Karpas-422 (cell line): Measurements from ENCODE around the gene TOR1AIP2. TPM values are rescaled to one million over a fixed set of nuclear protein-coding genes. Genes with fewer than 3 reads are reported as not detected.

ENCODE experiments used
- DNase-seq: peaks from one replicate; pipeline ENCODE4 v3.0.0-alpha.2; 2015
- H2AFZ ChIP-seq: fragments of 200-600 bp; sonication (generic); 2 replicates; pipeline ENCODE4 v1.6.1; 2014; ENCODE audit warnings: antibody characterized with exemption, low read length, mixed read lengths
- H3K27ac ChIP-seq: fragments of 200-600 bp; sonication (generic); 2 replicates; pipeline ENCODE4 v1.5.1; 2014; ENCODE audit warnings: mild to moderate bottlenecking, low read length, moderate library complexity
- H3K27me3 ChIP-seq: fragments of 200-600 bp; sonication (generic); 2 replicates; pipeline ENCODE4 v1.6.1; 2014; ENCODE audit warnings: low read length, mixed read lengths
- H3K36me3 ChIP-seq: fragments of 200-600 bp; sonication (generic); 2 replicates; pipeline ENCODE4 v1.6.1; 2014; ENCODE audit warnings: low read length, mixed read lengths; ENCODE audit not compliant: insufficient read depth
- H3K4me1 ChIP-seq: fragments of 200-600 bp; sonication (generic); 2 replicates; pipeline ENCODE4 v1.6.1; 2014; ENCODE audit warnings: mild to moderate bottlenecking, low read length, mixed read lengths
- H3K4me2 ChIP-seq: fragments of 200-600 bp; sonication (generic); 2 replicates; pipeline ENCODE4 v1.6.1; 2014; ENCODE audit warnings: low read length, low read depth, mild to moderate bottlenecking; ENCODE audit not compliant: poor library complexity, severe bottlenecking
- H3K4me3 ChIP-seq: fragments of 200-600 bp; sonication (generic); 2 replicates; pipeline ENCODE4 v1.5.1; 2014; ENCODE audit warnings: mild to moderate bottlenecking, antibody characterized with exemption, low read length, mixed read lengths
- H3K79me2 ChIP-seq: fragments of 200-600 bp; sonication (generic); 2 replicates; pipeline ENCODE4 v1.6.1; 2014; ENCODE audit warnings: mild to moderate bottlenecking, low read length, mixed read lengths
- H3K9ac ChIP-seq: fragments of 200-600 bp; sonication (generic); 2 replicates; pipeline ENCODE4 v1.6.0; 2014; ENCODE audit warnings: low read length
- H3K9me2 ChIP-seq: fragments of 200-600 bp; sonication (generic), shearing (Covaris generic); replicated peaks from 2 replicates; pipeline ENCODE4 v1.6.0; 2014; ENCODE audit warnings: mild to moderate bottlenecking, low read length, moderate library complexity; ENCODE audit not compliant: insufficient read depth
- H3K9me3 ChIP-seq: fragments of 300-700, 200-600 bp; sonication (generic); 2 replicates; pipeline ENCODE4 v1.6.1; 2014; ENCODE audit warnings: low read length, mixed read lengths
- H4K20me1 ChIP-seq: fragments of 200-600 bp; sonication (generic); 2 replicates; pipeline ENCODE4 v1.6.1; 2014; ENCODE audit warnings: mild to moderate bottlenecking, antibody characterized with exemption, low read length, low read depth; ENCODE audit not compliant: insufficient read depth
- total RNA-seq: library from RNA; depleted of rRNA; stranded (reverse); fragments of >200 nt; shearing (Covaris generic); gene quantifications from 2 replicates; pipeline ENCODE4 v1.2.3, GENCODE V29; 2014; ENCODE audit warnings: low replicate concordance

TOR1AIP2 gene
- total RNA-seq, 1 experiment from 2014 or later, result 67.3 TPM

- Histone ChIP-seq H3K36me3 (peaks cover 21% of the 10 kb centered on the region), H3K9me2 (no peaks in the 10 kb centered on the region), H3K9ac (peak within 1 kb of the TSS; percentile 97), H4K20me1 (no peaks in the 10 kb centered on the region), H3K9me3 (no peaks in the 10 kb centered on the region), H3K27me3 (no peaks in the 10 kb centered on the region), H3K79me2 (peaks cover 50% of the 10 kb centered on the region), H3K4me3 (peak within 1 kb of the TSS; percentile 85), H3K4me1 (peaks cover 60% of the 10 kb centered on the region), H2AFZ (peak within 1 kb of the TSS; percentile 81), H3K27ac (peak within 1 kb of the TSS; percentile 91), H3K4me2 (peak within 1 kb of the TSS; percentile 84)
- peak; percentile 99 for DNase-seq
Observed at GRCh38 chr1:179882253-179883039, 4.8 kb upstream of the TOR1AIP2 start, which contains the start of gene TOR1AIP1. TOR1AIP1 (plus strand) TSS chr1:179882285; CDS start chr1:179882503, 218 bp downstream.

GRCh38 chr1:179881642-179882252, 4.1 kb upstream of the TOR1AIP2 start:
- DNase-seq, result no peak
- no peaks in the 10 kb centered on the region for H3K27me3 ChIP-seq
- peak overlapping the region; percentile 81; the same call in 1 of the 2 replicates for H2AFZ ChIP-seq
- peaks cover 52% of the 10 kb centered on the region for H3K79me2 ChIP-seq
- no peaks in the 10 kb centered on the region for H3K9me2 ChIP-seq
- peaks cover 54% of the 10 kb centered on the region for H3K4me1 ChIP-seq
- H3K4me3 ChIP-seq, result peak overlapping the region; percentile 85
- H4K20me1 ChIP-seq, result no peaks in the 10 kb centered on the region
- H3K4me2 ChIP-seq, result peak overlapping the region; percentile 79
- no peaks in the 10 kb centered on the region for H3K9me3 ChIP-seq
- peak overlapping the region; percentile 90 for H3K27ac ChIP-seq
- peak overlapping the region; percentile 97 for H3K9ac ChIP-seq
- peaks cover 18% of the 10 kb centered on the region for H3K36me3 ChIP-seq

GRCh38 chr1:179879797-179880196, 2.2 kb upstream of the TOR1AIP2 start:
- H3K27me3 ChIP-seq, result no peaks in the 10 kb centered on the region
- H3K4me2 ChIP-seq, result no peak overlapping the region
- peaks cover 49% of the 10 kb centered on the region for H3K4me1 ChIP-seq
- DNase-seq, result no peak
- H3K9ac ChIP-seq, result no peak overlapping the region
- H3K4me3 ChIP-seq, result no peak overlapping the region
- H2AFZ ChIP-seq, result no peak overlapping the region
- H3K36me3 ChIP-seq, result peaks cover 8% of the 10 kb centered on the region; the same call in 1 of the 2 replicates
- peaks cover 9% of the 10 kb centered on the region for H4K20me1 ChIP-seq
- peaks cover 52% of the 10 kb centered on the region for H3K79me2 ChIP-seq
- no peak overlapping the region for H3K27ac ChIP-seq
- H3K9me3 ChIP-seq, result no peaks in the 10 kb centered on the region
- H3K9me2 ChIP-seq, result no peaks in the 10 kb centered on the region

- Histone ChIP-seq H3K27ac (peak overlapping the region; percentile 38; the same call in 1 of the 2 replicates), H2AFZ (no peak overlapping the region), H4K20me1 (peaks cover 9% of the 10 kb centered on the region), H3K79me2 (peaks cover 66% of the 10 kb centered on the region), H3K4me1 (peaks cover 69% of the 10 kb centered on the region), H3K9me3 (no peaks in the 10 kb centered on the region), H3K9ac (peak overlapping the region; percentile 74), H3K4me2 (peak overlapping the region; percentile 88), H3K4me3 (peak overlapping the region; percentile 73), H3K27me3 (no peaks in the 10 kb centered on the region), H3K9me2 (no peaks in the 10 kb centered on the region), H3K36me3 (peaks cover 15% of the 10 kb centered on the region; the same call in 1 of the 2 replicates)
- no peak for DNase-seq
Observed at GRCh38 chr1:179876300-179876715, 1.3 kb downstream of the TOR1AIP2 start.

- no peaks in the 10 kb centered on the region for H3K27me3 ChIP-seq
- no peak overlapping the region for H2AFZ ChIP-seq
- H3K27ac ChIP-seq, result peak overlapping the region; percentile 38; the same call in 1 of the 2 replicates
- no peak for DNase-seq
- H3K9me3 ChIP-seq, result no peaks in the 10 kb centered on the region
- peaks cover 9% of the 10 kb centered on the region for H4K20me1 ChIP-seq
- peak overlapping the region; percentile 73; the same call in 1 of the 2 replicates for H3K4me3 ChIP-seq
- H3K4me1 ChIP-seq, result peaks cover 71% of the 10 kb centered on the region
- H3K9ac ChIP-seq, result no peak overlapping the region
- no peaks in the 10 kb centered on the region for H3K9me2 ChIP-seq
- peak overlapping the region; percentile 88 for H3K4me2 ChIP-seq
- H3K36me3 ChIP-seq, result peaks cover 18% of the 10 kb centered on the region; the same call in 1 of the 2 replicates
- peaks cover 69% of the 10 kb centered on the region for H3K79me2 ChIP-seq
Observed at GRCh38 chr1:179875596-179876299, 1.9 kb downstream of the TOR1AIP2 start.

GRCh38 chr1:179873438-179873851, 4.2 kb downstream of the TOR1AIP2 start:
- no peak overlapping the region for H3K4me2 ChIP-seq
- no peak overlapping the region for H3K9ac ChIP-seq
- peaks cover 9% of the 10 kb centered on the region for H4K20me1 ChIP-seq
- no peaks in the 10 kb centered on the region for H3K9me3 ChIP-seq
- H3K4me3 ChIP-seq, result no peak overlapping the region
- no peaks in the 10 kb centered on the region for H3K9me2 ChIP-seq
- H3K79me2 ChIP-seq, result peaks cover 89% of the 10 kb centered on the region
- H3K36me3 ChIP-seq, result peaks cover 24% of the 10 kb centered on the region; the same call in 1 of the 2 replicates
- no peak overlapping the region for H2AFZ ChIP-seq
- DNase-seq, result no peak
- peaks cover 62% of the 10 kb centered on the region for H3K4me1 ChIP-seq
- H3K27ac ChIP-seq, result no peak overlapping the region
- H3K27me3 ChIP-seq, result no peaks in the 10 kb centered on the region

GRCh38 chr1:179872558-179872957, 5.0 kb downstream of the TOR1AIP2 start:
- peaks cover 56% of the 10 kb centered on the region for H3K4me1 ChIP-seq
- H3K4me3 ChIP-seq, result no peak overlapping the region
- peak overlapping the region; percentile 37 for H3K4me2 ChIP-seq
- peak overlapping the region; percentile 57 for H3K27ac ChIP-seq
- no peaks in the 10 kb centered on the region for H3K9me2 ChIP-seq
- peaks cover 9% of the 10 kb centered on the region for H4K20me1 ChIP-seq
- DNase-seq, result no peak
- H3K27me3 ChIP-seq, result no peaks in the 10 kb centered on the region
- no peaks in the 10 kb centered on the region for H3K9me3 ChIP-seq
- no peak overlapping the region for H2AFZ ChIP-seq
- peaks cover 97% of the 10 kb centered on the region for H3K79me2 ChIP-seq
- no peak overlapping the region for H3K9ac ChIP-seq
- H3K36me3 ChIP-seq, result peaks cover 31% of the 10 kb centered on the region; the same call in 1 of the 2 replicates
